SU-DHL-6 (cell line): Measurements from ENCODE around the gene DHX58.

Experiments
- H2AFZ ChIP-seq: fragments of 200-600 bp; sonication (generic); 2 replicates; pipeline ENCODE4 v1.6.1; 2014; ENCODE audit warnings: low read depth, mild to moderate bottlenecking, moderate library complexity, mixed read lengths, antibody characterized with exemption, low read length; ENCODE audit not compliant: severe bottlenecking
- H3F3A ChIP-seq: fragments of 200-600 bp; shearing (Covaris generic); 2 replicates; pipeline ENCODE4 v1.6.0; 2016; ENCODE audit warnings: antibody characterized with exemption, mild to moderate bottlenecking; ENCODE audit not compliant: insufficient read depth
- H3K27ac ChIP-seq: fragments of 200-600 bp; sonication (generic); 2 replicates; pipeline ENCODE4 v1.5.1; 2016; ENCODE audit warnings: low read depth, mild to moderate bottlenecking, low read length, moderate library complexity, mixed read lengths
- H3K27me3 ChIP-seq: fragments of 200-600 bp; sonication (generic), shearing (Covaris generic); 2 replicates; pipeline ENCODE4 v1.6.0; 2014; ENCODE audit warnings: mild to moderate bottlenecking, low read length
- H3K36me3 ChIP-seq: fragments of 200-600 bp; sonication (generic); 2 replicates; pipeline ENCODE4 v1.6.1; 2014; ENCODE audit warnings: mild to moderate bottlenecking, low read length, mixed read lengths
- H3K4me2 ChIP-seq: fragments of 300-600, 200-600 bp; shearing (Covaris generic), sonication (generic); 2 replicates; pipeline ENCODE4 v1.6.0; 2014; ENCODE audit warnings: low read length, low read depth, mild to moderate bottlenecking; ENCODE audit not compliant: poor library complexity, severe bottlenecking
- H3K4me3 ChIP-seq: fragments of 200-600 bp; sonication (generic); 2 replicates; pipeline ENCODE4 v1.5.1; 2014; ENCODE audit warnings: antibody characterized with exemption, low read length, mild to moderate bottlenecking, mixed read lengths; ENCODE audit not compliant: insufficient read depth, poor library complexity, severe bottlenecking
- H3K79me2 ChIP-seq: fragments of 200-600 bp; sonication (generic); 2 replicates; pipeline ENCODE4 v1.6.1; 2014; ENCODE audit warnings: mild to moderate bottlenecking, low read length, moderate library complexity; ENCODE audit not compliant: insufficient read depth
- H3K9ac ChIP-seq: fragments of 200-600 bp; sonication (generic); 2 replicates; pipeline ENCODE4 v1.7.0; 2014; ENCODE audit warnings: mild to moderate bottlenecking, low read length
- H3K9me2 ChIP-seq: fragments of 200-600 bp; sonication (generic); replicated peaks from 2 replicates; pipeline ENCODE4 v1.6.1; 2014; ENCODE audit warnings: low read length; ENCODE audit not compliant: insufficient read depth
- H3K9me3 ChIP-seq: fragments of 200-600 bp; sonication (generic); 2 replicates; pipeline ENCODE4 v1.6.1; 2014; ENCODE audit warnings: low read length, mixed read lengths; ENCODE audit not compliant: insufficient read depth
- H4K20me1 ChIP-seq: fragments of 200-600 bp; sonication (generic); 2 replicates; pipeline ENCODE4 v1.6.1; 2014; ENCODE audit warnings: low read depth, mild to moderate bottlenecking, antibody characterized with exemption, low read length, moderate library complexity, mixed read lengths
- CTCF ChIP-seq: fragments of 200-600 bp; sonication (generic); IDR thresholded peaks from one replicate; pipeline ENCODE4 v1.5.1; 2017; ENCODE audit warnings: antibody characterized with exemption, mild to moderate bottlenecking, low read length, moderate library complexity; ENCODE audit not compliant: insufficient read depth, poor library complexity, severe bottlenecking
- EZH2phosphoT487 ChIP-seq: fragments of 200-600 bp; sonication (generic), shearing (Covaris generic); conservative IDR thresholded peaks from 2 replicates; pipeline ENCODE4 v1.6.1; 2018; ENCODE audit warnings: mild to moderate bottlenecking, antibody characterized with exemption, low read length, moderate library complexity, mixed read lengths

Gene DHX58

DNA sequence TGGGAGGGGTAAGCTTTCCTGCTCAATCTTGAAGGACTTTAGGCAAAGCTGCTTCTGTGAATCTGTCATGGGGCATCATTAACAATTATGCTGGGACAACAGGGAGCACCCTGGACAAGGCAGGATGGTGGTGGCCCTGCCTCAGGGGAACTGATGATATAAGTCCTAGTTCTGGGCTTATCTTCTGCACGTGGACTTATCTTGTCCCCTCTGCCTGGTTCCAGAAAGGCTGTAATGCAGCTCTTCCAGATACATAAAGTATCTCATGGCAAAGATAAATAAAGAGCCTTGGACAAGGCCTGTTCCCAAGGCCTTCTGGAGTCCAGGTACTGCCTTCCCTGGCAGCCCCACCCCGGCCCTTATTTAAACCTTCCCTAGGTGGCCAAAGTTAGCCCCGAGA is 8.2 kb downstream of the DHX58 start:
- H3K27ac ChIP-seq = no peak overlapping the region
- no peak overlapping the region for H3K4me2 ChIP-seq
- H3K9me3 ChIP-seq = no peaks in the 10 kb centered on the region
- no peaks in the 10 kb centered on the region for H3K79me2 ChIP-seq
- no peak overlapping the region for H2AFZ ChIP-seq
- TF ChIP-seq EZH2phosphoT487 (no peak), CTCF (no peak)
- H3K27me3 ChIP-seq = no peaks in the 10 kb centered on the region
- no peaks in the 10 kb centered on the region for H4K20me1 ChIP-seq
- H3K9me2 ChIP-seq = no peaks in the 10 kb centered on the region
- no peaks in the 10 kb centered on the region for H3F3A ChIP-seq
- no peak overlapping the region for H3K4me3 ChIP-seq
- H3K9ac ChIP-seq = no peak overlapping the region
- H3K36me3 ChIP-seq = no peaks in the 10 kb centered on the region

- H3K4me3 ChIP-seq = no peak overlapping the region
- no peak overlapping the region for H2AFZ ChIP-seq
- H3K9ac ChIP-seq = no peak overlapping the region
- no peak overlapping the region for H3K4me2 ChIP-seq
- TF ChIP-seq EZH2phosphoT487 (no peak), CTCF (no peak)
- no peaks in the 10 kb centered on the region for H3K79me2 ChIP-seq
- no peaks in the 10 kb centered on the region for H3F3A ChIP-seq
- no peaks in the 10 kb centered on the region for H3K9me2 ChIP-seq
- H3K36me3 ChIP-seq = no peaks in the 10 kb centered on the region
- no peaks in the 10 kb centered on the region for H4K20me1 ChIP-seq
- no peak overlapping the region for H3K27ac ChIP-seq
- H3K9me3 ChIP-seq = no peaks in the 10 kb centered on the region
- H3K27me3 ChIP-seq = no peaks in the 10 kb centered on the region
Measured at GRCh38 chr17:42103221-42103954, 9.1 kb downstream of the DHX58 start.

DNA sequence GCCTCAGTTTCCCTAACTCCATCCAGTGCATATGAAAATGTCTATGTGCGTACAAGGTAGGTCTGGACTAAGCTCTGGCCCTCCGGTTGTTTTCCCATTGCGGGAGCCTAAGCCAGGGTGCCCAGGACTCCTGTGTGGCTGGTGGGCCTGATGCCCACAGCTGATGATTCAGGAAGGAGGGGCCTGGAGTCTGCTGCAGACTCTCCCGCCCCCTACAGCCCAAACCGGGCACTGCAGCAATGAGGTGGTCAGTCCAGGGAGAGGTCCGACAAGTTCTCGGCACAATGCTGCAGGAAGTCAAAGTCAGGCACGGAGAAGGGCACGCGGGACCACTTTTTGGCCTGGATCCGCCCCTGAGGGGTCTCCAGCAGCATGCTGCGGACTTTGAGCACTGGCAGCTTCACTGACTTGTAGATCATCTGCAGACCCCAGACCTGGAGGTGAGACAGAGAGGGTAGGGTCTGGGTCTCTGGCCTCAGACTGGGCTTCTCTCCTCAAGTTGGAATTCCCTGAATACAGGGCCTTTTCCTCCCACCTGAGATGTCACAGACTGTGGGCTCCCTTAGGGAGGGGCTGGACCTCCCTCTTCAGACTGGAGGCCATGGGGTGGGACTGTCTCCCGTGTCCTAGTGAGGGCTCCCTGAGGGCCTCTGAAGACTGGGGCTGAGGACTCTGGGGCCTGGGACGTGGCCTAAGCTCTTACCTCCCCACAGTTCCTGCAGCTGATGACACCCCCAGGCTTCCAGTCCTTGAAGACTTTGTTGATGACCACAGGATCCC is 10.8 kb downstream of the DHX58 start:
- Histone ChIP-seq H3K4me3 (no peak overlapping the region), H3K27me3 (no peaks in the 10 kb centered on the region), H3K9me3 (no peaks in the 10 kb centered on the region), H3K36me3 (no peaks in the 10 kb centered on the region), H3K4me2 (no peak overlapping the region), H3K79me2 (no peaks in the 10 kb centered on the region), H3K27ac (no peak overlapping the region), H3F3A (no peaks in the 10 kb centered on the region), H4K20me1 (no peaks in the 10 kb centered on the region), H3K9me2 (no peaks in the 10 kb centered on the region), H2AFZ (no peak overlapping the region), H3K9ac (no peak overlapping the region)
- TF ChIP-seq CTCF (peak; percentile 97), EZH2phosphoT487 (no peak)
